ENCODE data around the gene B4GALNT3.

B4GALNT3 gene

GRCh38 chr12:503111-503761, 43.5 kb downstream of the B4GALNT3 start:
- DNase-seq (ENCODE audit: low read depth), result peak; percentile 18
- no peak overlapping the region for H3K4me3 ChIP-seq (ENCODE audit: low read depth, low read length)
- TF ChIP-seq CTCF (IDR thresholded peaks at IDR 0.05; ENCODE audit: low read depth, low read length) (no peak), POLR2A (IDR thresholded peaks at IDR 0.05; ENCODE audit: extremely low read depth, insufficient read length) (no peak), MYC (IDR thresholded peaks at IDR 0.05; ENCODE audit: low read depth, low read length) (no peak), MAX (IDR thresholded peaks at IDR 0.05; ENCODE audit: low read depth, low read length) (no peak)

DNA sequence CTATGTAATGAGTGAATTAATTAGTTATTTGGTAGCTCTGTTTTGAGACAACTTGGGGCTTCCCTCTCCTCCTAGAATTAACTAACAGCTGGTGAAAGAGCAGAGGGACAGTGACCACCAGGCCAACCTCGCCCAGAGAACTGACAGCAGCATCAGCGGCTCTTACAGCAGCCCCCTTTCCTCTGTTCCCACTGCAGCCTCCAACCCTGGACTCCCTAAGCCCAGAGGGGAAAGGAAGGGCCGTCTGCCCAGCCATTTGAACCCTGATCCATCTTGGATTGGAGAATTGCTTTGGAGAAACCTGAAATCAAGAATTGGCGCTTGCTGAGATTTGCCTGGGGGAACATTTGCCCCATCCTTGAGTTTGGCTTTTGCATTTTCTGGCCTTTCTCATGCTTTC, 45.5 kb downstream of the B4GALNT3 start:
- TF ChIP-seq POLR2A (IDR thresholded peaks at IDR 0.05; ENCODE audit: extremely low read depth, insufficient read length) (no peak), MYC (IDR thresholded peaks at IDR 0.05; ENCODE audit: low read depth, low read length) (no peak), CTCF (IDR thresholded peaks at IDR 0.05; ENCODE audit: low read depth, low read length) (no peak), MAX (IDR thresholded peaks at IDR 0.05; ENCODE audit: low read depth, low read length) (no peak)
- no peak overlapping the region for H3K4me3 ChIP-seq (ENCODE audit: low read depth, low read length)
- DNase-seq (ENCODE audit: low read depth), result no peak

DNA sequence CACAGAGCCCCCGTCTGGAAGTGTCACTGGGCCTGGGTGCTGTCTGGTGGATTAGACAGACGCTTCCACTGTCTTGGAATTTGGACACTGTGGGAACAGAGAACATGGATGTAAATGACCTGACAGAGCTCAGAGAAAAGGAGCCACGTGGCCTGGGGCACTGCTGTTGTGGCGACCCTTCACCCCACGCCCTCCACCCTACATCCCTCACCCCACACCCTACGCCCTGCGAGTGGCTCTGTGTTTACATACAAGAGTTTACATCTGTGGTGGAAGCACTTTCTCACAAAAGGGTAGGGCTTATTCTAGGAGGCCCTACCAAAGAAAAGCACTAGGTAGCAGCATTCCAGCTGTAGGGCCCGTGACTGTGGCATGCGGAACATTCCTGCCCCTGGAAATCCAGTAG, 47.7 kb downstream of the B4GALNT3 start:
- no peak for TF ChIP-seq POLR2A (IDR thresholded peaks at IDR 0.05; ENCODE audit: extremely low read depth, insufficient read length)
- TF ChIP-seq MAX (IDR thresholded peaks at IDR 0.05; ENCODE audit: low read depth, low read length), result no peak
- TF ChIP-seq CTCF (IDR thresholded peaks at IDR 0.05; ENCODE audit: low read depth, low read length), result no peak
- TF ChIP-seq MYC (IDR thresholded peaks at IDR 0.05; ENCODE audit: low read depth, low read length), result no peak
- H3K4me3 ChIP-seq (ENCODE audit: low read depth, low read length), result no peak overlapping the region
- no peak for DNase-seq (ENCODE audit: low read depth)

- no peak overlapping the region for H3K4me3 ChIP-seq (ENCODE audit: low read depth, low read length)
- peak; percentile 30 for DNase-seq (ENCODE audit: low read depth)
- TF ChIP-seq CTCF (IDR thresholded peaks at IDR 0.05; ENCODE audit: low read depth, low read length) (no peak), MAX (IDR thresholded peaks at IDR 0.05; ENCODE audit: low read depth, low read length) (no peak), MYC (IDR thresholded peaks at IDR 0.05; ENCODE audit: low read depth, low read length) (no peak), POLR2A (IDR thresholded peaks at IDR 0.05; ENCODE audit: extremely low read depth, insufficient read length) (no peak)
Observed at GRCh38 chr12:508145-508544, 48.4 kb downstream of the B4GALNT3 start.

GRCh38 chr12:508795-509194, 49.1 kb downstream of the B4GALNT3 start:
- no peak overlapping the region for H3K4me3 ChIP-seq (ENCODE audit: low read depth, low read length)
- no peak for DNase-seq (ENCODE audit: low read depth)
- TF ChIP-seq MAX (IDR thresholded peaks at IDR 0.05; ENCODE audit: low read depth, low read length), result no peak
- no peak for TF ChIP-seq POLR2A (IDR thresholded peaks at IDR 0.05; ENCODE audit: extremely low read depth, insufficient read length)
- TF ChIP-seq MYC (IDR thresholded peaks at IDR 0.05; ENCODE audit: low read depth, low read length), result no peak
- no peak for TF ChIP-seq CTCF (IDR thresholded peaks at IDR 0.05; ENCODE audit: low read depth, low read length)

Measured in NB4 (cell line).